K562 (cell line): ENCODE measurements around the gene PTP4A2. TPM values are rescaled to one million over a fixed set of nuclear protein-coding genes. Genes with fewer than 3 reads are reported as not detected.
A peak's percentile ranks its signal among the peaks of the same experiment; 100 is the strongest.

Experiments
- ATAC-seq: fragments of 200-7000 bp; cut with Tn5 transposase; 3 replicates; pipeline ENCODE4 v1.9.1; 2020; ENCODE audit warnings: moderate library complexity
- BruUV-seq: library from RNA; stranded (reverse); fragments of 400-500 nt; replicated peaks from 2 replicates; lab custom pipeline; 2021; lab: Mats Ljungman, UMichigan
- CTCF ChIA-PET: fragments of 300-600 bp; formaldehyde crosslinking; extraction: SDS; loops from one replicate; lab custom pipeline; 2021; ENCODE audit warnings: low intra/inter-chr PET ratio; lab: Yijun Ruan, JAX
- POLR2A ChIA-PET: fragments of 300-600, 350-650 bp; sonication (Branson Sonifier 250); formaldehyde crosslinking; extraction: SDS; loops from one replicate; lab custom pipeline; 2021; ENCODE audit warnings: antibody characterized with exemption, inconsistent platforms; lab: Yijun Ruan, JAX
- DNase-seq, 4 experiments: peaks; one replicate each; pipeline versions ENCODE4 v3.0.0 to v3.0.0-alpha.2; 2011 to 2018; ENCODE audit warnings: low spot score in 3 of 4, mixed read lengths in 3 of 4; ENCODE audit errors: extremely low read depth in 1 of 4
- FAIRE-seq: peaks from 2 replicates; lab custom pipeline; 2011; peaks lifted over from hg19 to GRCh38; lab: Jason Lieb, UNC
- H2AFZ ChIP-seq: 2 replicates; pipeline ENCODE4 v1.6.0; 2011; ENCODE audit warnings: low read depth, low read length, control low read depth, inconsistent platforms
- H3K27ac ChIP-seq: fragments of 200-600 bp; 3 replicates; pipeline ENCODE4 v1.8.0; 2011; ENCODE audit warnings: low read depth, mild to moderate bottlenecking, control low read depth, inconsistent platforms, low read length, moderate library complexity, mixed read lengths; ENCODE audit errors: extremely low read depth
- H3K27me3 ChIP-seq, 2 experiments: fragments of 300-600 bp in 1 of 2; 2 replicates in 1 of 2; 3 replicates in 1 of 2; pipeline versions ENCODE4 v1.6.0 to v1.8.0; 2011; ENCODE audit warnings: inconsistent platforms in 2 of 2, low read length in 2 of 2, mild to moderate bottlenecking in 1 of 2, mixed read lengths in 1 of 2, moderate library complexity in 1 of 2; ENCODE audit not compliant: control insufficient read depth in 2 of 2, insufficient read depth in 2 of 2
- H3K36me3 ChIP-seq: fragments of 300-600 bp; 3 replicates; pipeline ENCODE4 v1.8.0; 2011; ENCODE audit warnings: mild to moderate bottlenecking, low read length, inconsistent platforms; ENCODE audit not compliant: control insufficient read depth, insufficient read depth
- H3K4me1 ChIP-seq, 2 experiments: fragments of 200-600 bp in 1 of 2; replicated peaks in 1 of 2; 2 replicates in 1 of 2; 3 replicates in 1 of 2; pipeline versions ENCODE4 v1.5.1 to v1.8.0; 2011; ENCODE audit warnings: inconsistent platforms in 2 of 2, low read length in 2 of 2, mild to moderate bottlenecking in 1 of 2, mixed read lengths in 1 of 2, moderate library complexity in 1 of 2; ENCODE audit not compliant: control insufficient read depth in 2 of 2, insufficient read depth in 2 of 2
- H3K4me2 ChIP-seq: 2 replicates; pipeline ENCODE4 v1.6.1; 2011; ENCODE audit warnings: low read length, control low read depth, inconsistent platforms, mixed read lengths; ENCODE audit not compliant: insufficient read depth
- H3K4me3 ChIP-seq: fragments of 200-600 bp; sonication (generic), shearing (Covaris generic); 2 replicates; pipeline ENCODE4 v1.5.1; 2016; ENCODE audit warnings: control low read depth, inconsistent platforms
- H3K79me2 ChIP-seq: fragments of 200-600 bp; 3 replicates; pipeline ENCODE4 v1.8.0; 2011; ENCODE audit warnings: low read length, inconsistent platforms; ENCODE audit not compliant: control insufficient read depth, insufficient read depth
- H3K9ac ChIP-seq, 2 experiments: 2 replicates each; pipeline versions ENCODE4 v1.6.0 to v1.6.1; 2011; ENCODE audit warnings: low read depth in 2 of 2, low read length in 2 of 2, control low read depth in 1 of 2, inconsistent platforms in 1 of 2, mild to moderate bottlenecking in 1 of 2, mixed read lengths in 1 of 2; ENCODE audit not compliant: insufficient read depth in 1 of 2
- H3K9me1 ChIP-seq: one replicate; pipeline ENCODE4 v1.6.0; 2011; ENCODE audit warnings: inconsistent platforms, mild to moderate bottlenecking, low read length, moderate library complexity; ENCODE audit not compliant: control insufficient read depth, insufficient read depth
- H3K9me3 ChIP-seq: replicated peaks from 2 replicates; pipeline ENCODE4 v1.5.1; 2011; ENCODE audit warnings: low read depth, low read length, inconsistent platforms; ENCODE audit not compliant: control insufficient read depth, insufficient read depth
- H4K20me1 ChIP-seq: replicated peaks from 2 replicates; pipeline ENCODE4 v1.6.1; 2011; ENCODE audit warnings: low read length, inconsistent platforms, mixed read lengths; ENCODE audit not compliant: control insufficient read depth, insufficient read depth
- EGR1 ChIP-seq: fragments of 450-650 bp; conservative IDR thresholded peaks from 2 replicates; pipeline ENCODE4 v1.6.1; 2017; ENCODE audit warnings: mild to moderate bottlenecking
- ELK1 ChIP-seq: sonication (generic); formaldehyde crosslinking; IDR thresholded peaks from 2 replicates; pipeline ENCODE4 v1.8.1; 2022; ENCODE audit warnings: missing genetic modification reagents
- GABPA ChIP-seq: fragments of 200-800 bp; sonication (Bioruptor generic); conservative IDR thresholded peaks from 2 replicates; pipeline ENCODE4 v1.6.1; 2016; ENCODE audit warnings: low read depth, missing genetic modification characterization, missing compliant biosample characterization
- HDAC2 ChIP-seq: fragments of 450-650 bp; IDR thresholded peaks from 2 replicates; pipeline ENCODE4 v1.6.1; 2016; ENCODE audit warnings: mild to moderate bottlenecking
- KDM2B ChIP-seq: fragments of 250-450 bp; sonication (Bioruptor Pico); IDR thresholded peaks from 2 replicates; pipeline ENCODE4 v1.8.0; 2021; ENCODE audit warnings: mild to moderate bottlenecking, moderate library complexity
- LEF1 ChIP-seq: fragments of 450-650 bp; IDR thresholded peaks from 2 replicates; pipeline ENCODE4 v1.6.1; 2016; ENCODE audit warnings: mild to moderate bottlenecking
- POLR3G ChIP-seq: IDR thresholded peaks from 2 replicates; pipeline ENCODE4 v1.6.1; 2011; ENCODE audit not compliant: insufficient read length, insufficient replicate concordance; ENCODE audit errors: extremely low read depth
- RHOXF2B ChIP-seq: fragments of 250-450 bp; sonication (Bioruptor Pico); conservative IDR thresholded peaks from 2 replicates; pipeline ENCODE4 v1.5.1; 2021
- ZNF24 ChIP-seq: fragments of 450-650 bp; IDR thresholded peaks from 2 replicates; pipeline ENCODE4 v1.6.1; 2016
- WGBS: fragments of 100-300 bp; shearing (Covaris generic); methylation state at CpG from one replicate; pipeline ENCODE4 v1.1.6; 2016; ENCODE audit warnings: low coverage, mixed read lengths; ENCODE audit not compliant: insufficient coverage; ENCODE audit errors: missing lambda C conversion rate; 5-methylcytosine and 5-hydroxymethylcytosine counted together
- in situ Hi-C: fragments of 300-500 bp; cut with MboI; formaldehyde crosslinking; loops from 4 replicates; pipeline ENCODE4 v1.15.0; 2018; ENCODE audit warnings: inconsistent platforms, mixed read lengths
- intact Hi-C: fragments of 100-400 bp; cut with micrococcal nuclease; formaldehyde crosslinking; loops from 2 replicates; pipeline ENCODE4 v1.14.2; 2022
- polyA plus RNA-seq, 8 experiments: library from polyadenylated mRNA; depleted of rRNA in 4 of 8; stranded (reverse) in 5 of 8; unstranded in 3 of 8; fragments of >200 nt; fragmentation: Nextera tagmentation in 2 of 8; fragmentation: Illumina TruSeq in 1 of 8; extraction: Ambion mirVana in 2 of 8; extraction: Trizol in 1 of 8; gene quantifications; 2 replicates each; pipeline versions ENCODE4 v1.2.1 to v1.2.3, GENCODE V29; 2011 to 2014; ENCODE audit warnings: inconsistent platforms in 1 of 8, missing spikeins in 1 of 8
- total RNA-seq, 7 experiments: library from RNA; depleted of rRNA in 6 of 7; stranded (reverse); fragments of >200 nt in 6 of 7; fragmentation: Illumina TruSeq in 2 of 7; extraction: Trizol in 2 of 7; gene quantifications; 2 replicates each; pipeline versions ENCODE4 v1.2.1 to v1.2.3, GENCODE V29; 2011 to 2021; ENCODE audit warnings: low replicate concordance in 1 of 7
- TF ChIP-seq, protein P1 (sequence below): fragments of 250-450 bp; sonication (Bioruptor Pico); IDR thresholded peaks from 2 replicates; pipeline ENCODE4 v1.4.0; 2020
- TF ChIP-seq, protein P2 (sequence below): fragments of 450-650 bp; formaldehyde crosslinking; IDR thresholded peaks from 2 replicates; pipeline ENCODE4 v1.4.0; 2022; ENCODE audit warnings: missing genetic modification characterization

PTP4A2 gene
- total and polyA plus RNA-seq, 9 of the 15 experiments (the other 6 are each of a cell fraction or from before 2014, with no cell fraction given), result 197 to 870 (median 480) TPM

GRCh38 chr1:31874942-31875341, 63.2 kb downstream of the PTP4A2 start:
- H3K4me3 ChIP-seq, result no peak overlapping the region
- no peak overlapping the region for H3K9ac ChIP-seq
- ChIA-PET POLR2A (interaction anchor here (1.2 kb wide), 1 partner anchor 59 kb away, joined by 3 read pairs; the partner anchor contains the start of gene SPOCD1), CTCF (interaction anchor here (0.6 kb wide), 1 partner anchor 453 kb away, joined by 3 read pairs; no protein-coding TSS in a partner anchor)
- H3K4me1 ChIP-seq, result peaks cover 4 to 5% of the 10 kb centered on the region in 2 experiments
- H3K27ac ChIP-seq, result no peak overlapping the region
- H3K9me1 ChIP-seq, result no peaks in the 10 kb centered on the region
- in situ Hi-C loops, result no loop called here
- no peak overlapping the region for H3K4me2 ChIP-seq
- intact Hi-C loops, result no loop called here
- no peaks in the 10 kb centered on the region for H3K27me3 ChIP-seq
- TF ChIP-seq RHOXF2B (CRISPR knock-in tag), result no peak
- TF ChIP-seq KDM2B, result no peak
- FAIRE-seq, result no peak
- BruUV-seq, result no TSS peak
- H3K36me3 ChIP-seq, result no peaks in the 10 kb centered on the region
- H3K79me2 ChIP-seq, result no peaks in the 10 kb centered on the region
- H4K20me1 ChIP-seq, result no peaks in the 10 kb centered on the region
- no peak for ATAC-seq
- no peak for DNase-seq
- 72% methylated on average over 3 of the region's 3 CpGs for WGBS
- H3K9me3 ChIP-seq, result no peaks in the 10 kb centered on the region
- no peak overlapping the region for H2AFZ ChIP-seq

DNA sequence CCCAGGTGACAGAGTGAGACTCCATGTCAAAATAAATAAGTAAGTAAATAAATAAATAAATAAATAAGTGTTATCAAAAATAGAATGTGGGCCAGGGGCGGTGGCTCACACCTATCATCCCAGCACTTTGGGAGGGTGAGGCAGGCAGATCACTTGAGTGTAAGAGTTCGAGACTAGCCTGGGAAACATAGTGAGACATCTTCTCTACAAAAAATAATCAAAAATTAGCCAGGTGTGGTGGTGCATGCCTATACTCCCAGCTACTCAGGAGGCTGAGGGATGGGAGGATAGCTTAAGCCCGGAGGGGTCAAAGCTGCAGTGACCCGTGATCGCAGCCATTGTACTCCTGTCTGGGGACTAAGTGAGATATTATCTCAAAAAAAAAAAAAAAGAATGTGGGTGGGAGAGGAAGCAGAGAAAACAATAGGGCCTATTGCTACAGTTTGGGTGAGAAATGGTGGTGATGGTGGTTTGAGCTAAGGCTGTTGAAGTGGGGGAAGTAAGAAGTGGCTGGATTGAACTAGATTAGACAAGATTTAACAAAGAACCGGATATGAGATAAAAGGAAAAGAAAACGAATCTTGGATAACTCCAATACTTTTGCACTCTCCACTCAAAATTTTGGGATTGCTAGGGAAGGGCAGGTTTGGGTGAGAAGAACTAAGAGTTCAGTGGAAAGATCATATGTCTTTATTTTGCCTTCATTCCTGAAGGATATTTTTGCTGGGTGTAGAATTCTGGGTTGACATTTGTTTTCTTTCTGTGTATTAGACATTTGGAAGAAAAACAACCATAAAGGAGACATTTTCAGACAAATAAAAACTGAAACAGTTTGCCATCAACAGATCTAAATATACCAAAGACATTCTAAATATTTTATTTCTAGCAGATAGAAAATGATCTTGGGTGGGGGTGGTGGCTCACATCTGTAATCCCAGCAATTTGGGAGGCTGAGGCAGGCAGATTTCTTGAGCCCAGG, 65.2 kb downstream of the PTP4A2 start:
- WGBS, result 25% methylated on average over 7 of the region's 7 CpGs
- H3K27me3 ChIP-seq, result no peaks in the 10 kb centered on the region
- no peak for FAIRE-seq
- no peak overlapping the region for H3K4me2 ChIP-seq
- 0 out of 2 replicates have a peak overlapping the region, but pooled peaks have one; percentile 0 for H2AFZ ChIP-seq
- in situ Hi-C loops, result no loop called here
- H4K20me1 ChIP-seq, result no peaks in the 10 kb centered on the region
- DNase-seq, result peak in 1 of 4 experiments; percentile 47
- H3K36me3 ChIP-seq, result no peaks in the 10 kb centered on the region
- H3K9ac ChIP-seq, result no peak overlapping the region
- no peak overlapping the region for H3K4me3 ChIP-seq
- ATAC-seq, result peak; percentile 67
- intact Hi-C loops, result no loop called here
- no TSS peak for BruUV-seq
- H3K9me3 ChIP-seq, result no peaks in the 10 kb centered on the region
- H3K27ac ChIP-seq, result no peak overlapping the region
- no peaks in the 10 kb centered on the region for H3K9me1 ChIP-seq
- ChIA-PET CTCF (no interaction called here), POLR2A (interaction anchor here (1.0 kb wide), 1 partner anchor 65 kb away, joined by 3 read pairs; the partner anchor contains the start of gene PTP4A2)
- H3K79me2 ChIP-seq, result no peaks in the 10 kb centered on the region
- H3K4me1 ChIP-seq, result peaks cover 4% of the 10 kb centered on the region in 2 experiments; a peak in 4 of 5 replicates
- TF ChIP-seq, protein P1, sequence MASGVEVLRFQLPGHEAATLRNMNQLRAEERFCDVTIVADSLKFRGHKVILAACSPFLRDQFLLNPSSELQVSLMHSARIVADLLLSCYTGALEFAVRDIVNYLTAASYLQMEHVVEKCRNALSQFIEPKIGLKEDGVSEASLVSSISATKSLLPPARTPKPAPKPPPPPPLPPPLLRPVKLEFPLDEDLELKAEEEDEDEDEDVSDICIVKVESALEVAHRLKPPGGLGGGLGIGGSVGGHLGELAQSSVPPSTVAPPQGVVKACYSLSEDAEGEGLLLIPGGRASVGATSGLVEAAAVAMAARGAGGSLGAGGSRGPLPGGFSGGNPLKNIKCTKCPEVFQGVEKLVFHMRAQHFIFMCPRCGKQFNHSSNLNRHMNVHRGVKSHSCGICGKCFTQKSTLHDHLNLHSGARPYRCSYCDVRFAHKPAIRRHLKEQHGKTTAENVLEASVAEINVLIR (CRISPR knock-in tag), result no peak
- TF ChIP-seq HDAC2 (peak; percentile 31; the same call in 1 of the 2 replicates), LEF1 (peak; percentile 55; the same call in 1 of the 2 replicates), GABPA (tag) (peak; percentile 37; the same call in 1 of the 2 replicates), ELK1 (CRISPR knock-in tag) (no peak), POLR3G (no peak), ZNF24 (no peak), EGR1 (peak; percentile 72; the same call in 1 of the 2 replicates)
- TF ChIP-seq, protein P2, sequence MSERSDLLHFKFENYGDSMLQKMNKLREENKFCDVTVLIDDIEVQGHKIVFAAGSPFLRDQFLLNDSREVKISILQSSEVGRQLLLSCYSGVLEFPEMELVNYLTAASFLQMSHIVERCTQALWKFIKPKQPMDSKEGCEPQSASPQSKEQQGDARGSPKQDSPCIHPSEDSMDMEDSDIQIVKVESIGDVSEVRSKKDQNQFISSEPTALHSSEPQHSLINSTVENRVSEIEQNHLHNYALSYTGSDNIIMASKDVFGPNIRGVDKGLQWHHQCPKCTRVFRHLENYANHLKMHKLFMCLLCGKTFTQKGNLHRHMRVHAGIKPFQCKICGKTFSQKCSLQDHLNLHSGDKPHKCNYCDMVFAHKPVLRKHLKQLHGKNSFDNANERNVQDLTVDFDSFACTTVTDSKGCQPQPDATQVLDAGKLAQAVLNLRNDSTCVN (CRISPR knock-in tag), result 0 out of 2 replicates have a peak, but pooled peaks have one; percentile 29
